GM12892 (cell line): ENCODE measurements around the gene GDPD5.

Source experiments
- DNase-seq: peaks from one replicate; pipeline ENCODE4 v3.0.0; 2011; ENCODE audit not compliant: insufficient read length
- FAIRE-seq: peaks from 2 replicates; lab custom pipeline; 2011; peaks lifted over from hg19 to GRCh38; lab: Jason Lieb, UNC
- POLR2A ChIP-seq: IDR thresholded peaks from 2 replicates; pipeline ENCODE4 v1.6.1; 2011; ENCODE audit warnings: low read depth, low read length, control low read depth
- POLR2AphosphoS5 ChIP-seq: IDR thresholded peaks from 2 replicates; pipeline ENCODE4 v1.6.1; 2011; ENCODE audit warnings: low read depth, low read length, control low read depth
- TAF1 ChIP-seq: IDR thresholded peaks from 2 replicates; pipeline ENCODE4 v1.6.1; 2011; ENCODE audit warnings: low read depth, mild to moderate bottlenecking, control low read depth, low read length, borderline replicate concordance

Gene GDPD5

GRCh38 chr11:75429902-75430713, 95.6 kb downstream of the GDPD5 start:
- TF ChIP-seq POLR2A (peak; percentile 22; the same call in 1 of the 2 replicates), POLR2AphosphoS5 (no peak)

GRCh38 chr11:75429641-75429901, 96.2 kb downstream of the GDPD5 start:
- TF ChIP-seq POLR2AphosphoS5 (no peak), TAF1 (no peak), POLR2A (no peak)
- DNase-seq: no peak
- FAIRE-seq: no peak

More at GRCh38 chr11:75429902-75430713, 95.6 kb downstream of the GDPD5 start:
- DNase-seq (peak; percentile 61), FAIRE-seq (peak; percentile 88)

- FAIRE-seq (no peak), DNase-seq (no peak)
- TF ChIP-seq POLR2A: no peak
- no peak for TF ChIP-seq TAF1
- no peak for TF ChIP-seq POLR2AphosphoS5
Measured at GRCh38 chr11:75428989-75429640, 96.6 kb downstream of the GDPD5 start.

GRCh38 chr11:75428281-75428724, 97.4 kb downstream of the GDPD5 start:
- peak; percentile 94 for FAIRE-seq
- no peak for TF ChIP-seq POLR2AphosphoS5
- TF ChIP-seq TAF1: no peak
- TF ChIP-seq POLR2A: no peak

GRCh38 chr11:75427181-75427580, 98.6 kb downstream of the GDPD5 start:
- TF ChIP-seq POLR2AphosphoS5 (no peak), POLR2A (no peak), TAF1 (no peak)
- DNase-seq (no peak), FAIRE-seq (no peak)

More at GRCh38 chr11:75428281-75428724, 97.4 kb downstream of the GDPD5 start:
- DNase-seq: peak; percentile 91

GRCh38 chr11:75426720-75427086, 99.0 kb downstream of the GDPD5 start:
- TF ChIP-seq POLR2A: no peak
- DNase-seq (no peak), FAIRE-seq (no peak)

GRCh38 chr11:75425422-75425821, 100.3 kb downstream of the GDPD5 start:
- DNase-seq: peak; percentile 13
- no peak for FAIRE-seq
- TF ChIP-seq TAF1 (no peak), POLR2AphosphoS5 (no peak), POLR2A (no peak)

- no peak for TF ChIP-seq TAF1
- no peak for TF ChIP-seq POLR2A
- no peak for TF ChIP-seq POLR2AphosphoS5
- DNase-seq (no peak), FAIRE-seq (no peak)
Measured at GRCh38 chr11:75424396-75424795, 101.3 kb downstream of the GDPD5 start.

GRCh38 chr11:75423721-75424120, 102.0 kb downstream of the GDPD5 start:
- TF ChIP-seq POLR2AphosphoS5: no peak
- TF ChIP-seq POLR2A: no peak
- no peak for TF ChIP-seq TAF1
- DNase-seq (peak; percentile 7), FAIRE-seq (no peak)

- TF ChIP-seq TAF1 (no peak), POLR2AphosphoS5 (no peak), POLR2A (no peak)
- FAIRE-seq: no peak
- DNase-seq: peak; percentile 7
Measured at GRCh38 chr11:75422248-75423231, 103.2 kb downstream of the GDPD5 start.

GRCh38 chr11:75421902-75422247, 103.9 kb downstream of the GDPD5 start:
- TF ChIP-seq POLR2AphosphoS5 (no peak), TAF1 (no peak)
- DNase-seq (no peak), FAIRE-seq (no peak)
